ENCODE data around the gene PRG3.
"Not testable (repeated sequence)": the region's sequence is repeated elsewhere in the genome, so short reads cannot be mapped to it uniquely, and the experiment has no call there.

Gene PRG3

GRCh38 chr11:57338142-57338541 is 42.8 kb downstream of the PRG3 start, which contains the start of gene P2RX3:
Gene P2RX3, plus strand, starts transcription at chr11:57338352. Its CDS starts 199 bp downstream, at chr11:57338551.
- no peak for DNase-seq (ENCODE audit: low read depth in 2 of 2)

DNA sequence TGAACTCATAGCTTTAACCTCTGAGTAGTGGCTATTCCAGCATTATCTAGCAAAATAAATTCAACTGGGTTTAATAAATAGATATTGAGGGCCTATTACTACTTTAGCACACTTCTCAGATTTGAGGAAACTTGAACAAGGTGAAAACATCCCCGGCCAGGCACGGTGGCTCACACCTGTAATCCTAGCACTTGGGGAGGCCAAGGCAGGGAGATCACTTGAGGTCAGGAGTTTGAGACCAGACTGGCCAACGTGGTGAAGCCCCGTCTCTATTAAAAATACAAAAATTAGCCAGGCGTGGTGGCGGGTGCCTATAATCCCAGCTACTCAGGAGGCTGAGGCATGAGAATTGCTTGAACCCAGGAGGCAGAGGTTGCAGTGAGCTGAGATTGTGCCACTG is 44.1 kb downstream of the PRG3 start:
- DNase-seq (ENCODE audit: low read depth in 2 of 2), result not testable (repeated sequence)

- no peak for DNase-seq (ENCODE audit: low read depth in 2 of 2)
Measured at GRCh38 chr11:57336111-57336666, 44.8 kb downstream of the PRG3 start.

GRCh38 chr11:57335343-57336110 is 45.4 kb downstream of the PRG3 start, which contains the start of gene SSRP1:
Gene SSRP1, minus strand, starts transcription at chr11:57335892. Its CDS starts 771 bp downstream, at chr11:57335121.
- peak; percentile 80 to 86 for DNase-seq (ENCODE audit: low read depth in 2 of 2)

- DNase-seq (ENCODE audit: low read depth in 2 of 2), result no peak
Measured at GRCh38 chr11:57335023-57335342, 46.0 kb downstream of the PRG3 start.

DNA sequence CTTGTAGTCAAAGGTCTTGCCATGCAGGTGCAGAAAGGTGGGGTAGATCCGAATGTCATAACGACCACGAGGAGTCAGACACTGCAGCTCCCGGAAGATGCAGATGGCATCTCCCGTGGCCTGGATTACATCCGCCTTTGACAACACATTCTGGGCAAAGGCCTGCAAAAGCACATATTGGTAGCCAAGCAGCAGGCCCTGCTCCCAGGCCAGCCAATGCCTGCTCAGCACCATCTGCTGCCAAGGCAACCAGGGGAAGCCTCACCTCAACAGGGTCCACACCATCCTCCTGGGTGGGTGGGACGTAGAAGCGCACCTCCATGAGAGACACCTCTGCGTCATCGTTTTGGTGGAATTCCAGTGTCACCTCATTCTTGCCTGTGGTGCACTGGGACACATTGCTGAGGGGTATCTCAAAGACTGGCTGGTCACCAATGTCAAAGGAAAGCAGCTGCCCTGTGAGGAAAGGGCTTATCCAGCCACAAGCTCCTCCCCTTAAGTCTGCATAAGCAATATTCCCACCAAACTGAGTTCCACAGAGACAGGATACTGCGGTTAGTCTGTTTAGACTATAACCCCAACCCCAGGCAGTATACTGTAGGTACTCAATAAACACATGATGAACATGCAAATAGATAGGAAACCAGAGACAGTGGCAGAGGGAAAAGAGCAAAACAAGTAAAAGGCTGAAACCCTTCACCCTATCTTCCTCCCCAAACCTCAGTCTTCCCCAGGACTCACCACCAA is 48.1 kb downstream of the PRG3 start:
- no peak for DNase-seq (ENCODE audit: low read depth in 2 of 2)

DNA sequence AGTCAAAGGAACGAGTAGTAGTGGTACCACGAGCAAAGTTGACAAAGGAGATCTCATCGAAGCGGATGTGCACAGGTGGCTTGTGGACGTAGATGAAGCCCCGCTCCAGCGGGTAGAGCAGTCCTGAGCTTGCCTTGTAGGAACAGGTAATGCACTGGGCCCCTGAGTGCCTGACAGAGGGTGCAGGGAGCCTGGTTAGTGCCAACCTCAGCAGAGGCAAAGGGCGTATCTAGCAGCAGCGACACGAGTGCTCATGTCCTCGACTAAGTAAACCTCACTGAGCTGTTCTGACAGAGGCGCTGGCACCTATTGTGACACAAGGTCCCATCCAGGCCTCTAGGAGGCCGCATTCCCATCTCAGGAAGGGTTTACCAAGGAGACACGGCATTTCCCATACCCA is 49.2 kb downstream of the PRG3 start:
- no peak for DNase-seq (ENCODE audit: low read depth in 2 of 2)

GRCh38 chr11:57330029-57330428 is 50.9 kb downstream of the PRG3 start:
- no peak for DNase-seq (ENCODE audit: low read depth in 2 of 2)

- DNase-seq (ENCODE audit: low read depth in 2 of 2), result no peak
Measured at GRCh38 chr11:57327721-57328120, 53.2 kb downstream of the PRG3 start.

All from stimulated activated CD4-positive, alpha-beta T cell treated with anti-CD3 and anti-CD28 coated beads, Interleukin-4, amount 100 ng/mL, for 48 hours (primary cell).